ENCODE results near the gene FBN2.
A peak's percentile ranks its signal among the peaks of the same experiment; 100 is the strongest.

The FBN2 gene

GRCh38 chr5:128414469-128414868 lies 123.6 kb downstream of the FBN2 start:
- H2AFZ ChIP-seq (ENCODE audit: low read length) = no peak overlapping the region
- no peak overlapping the region for H4K8ac ChIP-seq (ENCODE audit: low read depth, low read length)
- no peaks in the 10 kb centered on the region for H3K79me1 ChIP-seq (ENCODE audit: low read depth, low read length)
- no peak overlapping the region for H3K4me2 ChIP-seq (ENCODE audit: insufficient read depth, low read length, poor library complexity, severe bottlenecking)
- no peak overlapping the region for H2BK15ac ChIP-seq (ENCODE audit: low read length)
- H2BK120ac ChIP-seq (ENCODE audit: low read depth, low read length) = no peak overlapping the region
- no peak overlapping the region for H2BK12ac ChIP-seq (ENCODE audit: low read length)
- no peak overlapping the region for H2BK5ac ChIP-seq (ENCODE audit: low read length)
- peaks cover 0 to 7% of the 10 kb centered on the region in 2 donors for H3K4me1 ChIP-seq (ENCODE audit: control insufficient read depth in 2 of 2, insufficient read depth in 1 of 2, low read depth in 1 of 2, low read length in 2 of 2)
- H3K9ac ChIP-seq (ENCODE audit: low read depth, low read length, poor library complexity) = no peak overlapping the region
- H3K4me3 ChIP-seq (ENCODE audit: low read length in 2 of 2) = no peak overlapping the region
- peaks cover 0 to 10% of the 10 kb centered on the region in 2 donors for H3K9me3 ChIP-seq (replicated peaks in 1 of 2; ENCODE audit: control insufficient read depth in 2 of 2, insufficient read depth in 1 of 2, low read depth in 1 of 2, low read length in 2 of 2)
- peaks cover 0 to 7% of the 10 kb centered on the region in 2 donors for H3K36me3 ChIP-seq (replicated peaks in 1 of 2; ENCODE audit: control insufficient read depth in 2 of 2, insufficient read depth in 2 of 2, low read length in 2 of 2)
- no peak overlapping the region for H3K18ac ChIP-seq (ENCODE audit: low read length)
- no peak for DNase-seq (ENCODE audit: low spot score)
- no peak overlapping the region for H3K14ac ChIP-seq (ENCODE audit: low read length)
- H3K27ac ChIP-seq (replicated peaks; ENCODE audit: low read length) = no peak overlapping the region
- H4K91ac ChIP-seq (ENCODE audit: low read depth, low read length, poor library complexity) = no peak overlapping the region
- H3K27me3 ChIP-seq (ENCODE audit: control insufficient read depth in 3 of 3, insufficient read depth in 3 of 3, low read depth in 1 of 3, low read length in 3 of 3) = no peaks in the 10 kb centered on the region
- no peak overlapping the region for H3K23ac ChIP-seq (ENCODE audit: low read depth, low read length, poor library complexity)
- H3K4ac ChIP-seq (ENCODE audit: low read length) = no peak overlapping the region
- H2AK5ac ChIP-seq (ENCODE audit: low read depth, low read length) = no peak overlapping the region

DNA sequence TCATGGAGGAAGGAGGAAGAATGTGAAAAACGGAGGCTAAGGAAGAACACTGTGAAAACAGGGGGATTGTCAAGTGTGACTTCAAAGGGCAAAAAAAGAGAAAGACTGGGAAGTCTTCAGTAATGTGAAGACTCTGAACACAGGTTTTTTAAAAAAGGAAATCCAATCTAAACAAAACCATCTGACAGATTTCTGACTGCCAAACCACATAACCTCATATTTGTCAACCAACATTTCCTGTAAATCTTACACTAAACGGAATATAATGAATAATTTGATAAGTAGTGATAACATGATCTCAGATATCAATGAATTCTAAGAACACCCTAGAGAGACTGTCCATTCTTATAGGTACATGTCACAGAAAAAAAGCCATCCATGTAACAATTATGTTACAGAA lies 124.7 kb downstream of the FBN2 start:
- no peak overlapping the region for H2AK5ac ChIP-seq (ENCODE audit: low read depth, low read length)
- no peaks in the 10 kb centered on the region for H3K27me3 ChIP-seq (ENCODE audit: control insufficient read depth in 3 of 3, insufficient read depth in 3 of 3, low read depth in 1 of 3, low read length in 3 of 3)
- no peak overlapping the region for H2BK5ac ChIP-seq (ENCODE audit: low read length)
- no peak overlapping the region for H4K91ac ChIP-seq (ENCODE audit: low read depth, low read length, poor library complexity)
- H2AFZ ChIP-seq (ENCODE audit: low read length) = no peak overlapping the region
- H3K18ac ChIP-seq (ENCODE audit: low read length) = no peak overlapping the region
- H3K23ac ChIP-seq (ENCODE audit: low read depth, low read length, poor library complexity) = no peak overlapping the region
- no peak overlapping the region for H3K14ac ChIP-seq (ENCODE audit: low read length)
- no peak overlapping the region for H3K9ac ChIP-seq (ENCODE audit: low read depth, low read length, poor library complexity)
- no CpG with 5 or more reads among the region's 2 CpGs for WGBS, 2 donors (ENCODE audit: extremely low coverage in 2 of 2, insufficient read length in 2 of 2, insufficient replicate concordance in 1 of 2)
- no peak overlapping the region for H3K27ac ChIP-seq (replicated peaks; ENCODE audit: low read length)
- H3K79me1 ChIP-seq (ENCODE audit: low read depth, low read length) = no peaks in the 10 kb centered on the region
- no peak overlapping the region for H2BK120ac ChIP-seq (ENCODE audit: low read depth, low read length)
- H3K9me3 ChIP-seq (replicated peaks in 1 of 2; ENCODE audit: control insufficient read depth in 2 of 2, insufficient read depth in 1 of 2, low read depth in 1 of 2, low read length in 2 of 2) = peaks cover 0 to 10% of the 10 kb centered on the region in 2 donors
- H3K4ac ChIP-seq (ENCODE audit: low read length) = no peak overlapping the region
- H3K4me1 ChIP-seq (ENCODE audit: control insufficient read depth in 2 of 2, insufficient read depth in 1 of 2, low read depth in 1 of 2, low read length in 2 of 2) = peaks cover 0 to 9% of the 10 kb centered on the region in 2 donors
- DNase-seq (ENCODE audit: low spot score) = no peak
- no peak overlapping the region for H3K4me2 ChIP-seq (ENCODE audit: insufficient read depth, low read length, poor library complexity, severe bottlenecking)
- H2BK15ac ChIP-seq (ENCODE audit: low read length) = no peak overlapping the region
- H3K36me3 ChIP-seq (replicated peaks in 1 of 2; ENCODE audit: control insufficient read depth in 2 of 2, insufficient read depth in 2 of 2, low read length in 2 of 2) = peaks cover 0 to 12% of the 10 kb centered on the region in 2 donors
- no peak overlapping the region for H2BK12ac ChIP-seq (ENCODE audit: low read length)
- no peak overlapping the region for H4K8ac ChIP-seq (ENCODE audit: low read depth, low read length)
- no peak overlapping the region for H3K4me3 ChIP-seq (ENCODE audit: low read length in 2 of 2)

DNA sequence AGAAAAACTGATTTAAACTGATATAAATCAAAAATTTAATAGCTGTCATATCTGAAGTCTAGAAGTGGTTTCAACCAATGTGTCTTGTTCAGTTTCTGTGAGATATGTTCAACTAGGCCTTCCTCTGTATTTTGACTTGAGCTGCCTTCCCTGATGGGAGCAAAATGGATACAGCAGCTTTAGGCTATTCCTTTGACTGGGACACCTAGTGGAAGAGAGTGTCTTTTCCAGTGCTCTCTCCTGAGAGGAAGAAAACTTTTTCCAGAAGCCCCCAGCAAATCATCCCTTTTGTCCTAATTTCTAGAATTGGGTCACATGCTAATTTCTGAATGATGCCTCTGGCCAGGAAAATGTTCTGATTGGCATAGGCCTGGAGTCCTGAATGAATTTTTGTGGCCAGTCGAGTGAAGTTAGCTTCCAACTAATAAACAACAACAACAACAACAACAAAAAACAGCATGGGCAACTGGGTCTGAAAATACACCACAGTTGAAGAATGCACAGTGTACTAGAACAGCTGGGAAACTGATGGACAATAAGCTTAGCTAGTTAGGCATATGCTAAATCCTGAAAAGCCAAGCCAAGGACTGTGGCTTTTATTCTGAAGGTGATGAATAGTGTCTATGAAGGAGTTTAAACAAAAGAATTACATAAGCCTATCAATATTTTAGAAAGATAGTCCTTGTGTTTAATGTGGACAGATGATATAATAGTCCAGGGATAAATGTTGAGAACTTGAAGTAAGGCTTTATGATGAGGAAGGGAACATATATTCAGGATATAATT lies 125.7 kb downstream of the FBN2 start:
- H3K9me3 ChIP-seq (replicated peaks in 1 of 2; ENCODE audit: control insufficient read depth in 2 of 2, insufficient read depth in 1 of 2, low read depth in 1 of 2, low read length in 2 of 2) = peaks cover 0 to 10% of the 10 kb centered on the region in 2 donors
- no peak overlapping the region for H3K4ac ChIP-seq (ENCODE audit: low read length)
- no peak overlapping the region for H2BK120ac ChIP-seq (ENCODE audit: low read depth, low read length)
- no peak overlapping the region for H4K91ac ChIP-seq (ENCODE audit: low read depth, low read length, poor library complexity)
- no peak overlapping the region for H3K4me2 ChIP-seq (ENCODE audit: insufficient read depth, low read length, poor library complexity, severe bottlenecking)
- no peak overlapping the region for H2AFZ ChIP-seq (ENCODE audit: low read length)
- no CpG with 5 or more reads among the region's 1 CpG for WGBS, 2 donors (ENCODE audit: extremely low coverage in 2 of 2, insufficient read length in 2 of 2, insufficient replicate concordance in 1 of 2)
- H3K4me1 ChIP-seq (ENCODE audit: control insufficient read depth in 2 of 2, insufficient read depth in 1 of 2, low read depth in 1 of 2, low read length in 2 of 2) = peaks cover 0 to 11% of the 10 kb centered on the region in 2 donors
- H3K4me3 ChIP-seq (ENCODE audit: low read length in 2 of 2) = no peak overlapping the region
- no peak overlapping the region for H2BK12ac ChIP-seq (ENCODE audit: low read length)
- no peaks in the 10 kb centered on the region for H3K79me1 ChIP-seq (ENCODE audit: low read depth, low read length)
- no peaks in the 10 kb centered on the region for H3K27me3 ChIP-seq (ENCODE audit: control insufficient read depth in 3 of 3, insufficient read depth in 3 of 3, low read depth in 1 of 3, low read length in 3 of 3)
- no peak overlapping the region for H3K9ac ChIP-seq (ENCODE audit: low read depth, low read length, poor library complexity)
- H3K36me3 ChIP-seq (replicated peaks in 1 of 2; ENCODE audit: control insufficient read depth in 2 of 2, insufficient read depth in 2 of 2, low read length in 2 of 2) = peaks cover 0 to 22% of the 10 kb centered on the region in 2 donors
- no peak overlapping the region for H4K8ac ChIP-seq (ENCODE audit: low read depth, low read length)
- H3K23ac ChIP-seq (ENCODE audit: low read depth, low read length, poor library complexity) = no peak overlapping the region
- H3K27ac ChIP-seq (replicated peaks; ENCODE audit: low read length) = no peak overlapping the region
- H3K14ac ChIP-seq (ENCODE audit: low read length) = no peak overlapping the region
- no peak overlapping the region for H3K18ac ChIP-seq (ENCODE audit: low read length)
- no peak overlapping the region for H2BK15ac ChIP-seq (ENCODE audit: low read length)
- no peak overlapping the region for H2AK5ac ChIP-seq (ENCODE audit: low read depth, low read length)
- H2BK5ac ChIP-seq (ENCODE audit: low read length) = no peak overlapping the region
- no peak for DNase-seq (ENCODE audit: low spot score)

GRCh38 chr5:128409166-128409800 lies 128.8 kb downstream of the FBN2 start:
- Histone ChIP-seq H2AK5ac (ENCODE audit: low read depth, low read length) (no peak overlapping the region), H3K4me1 (ENCODE audit: control insufficient read depth in 2 of 2, insufficient read depth in 1 of 2, low read depth in 1 of 2, low read length in 2 of 2) (peaks cover 3 to 21% of the 10 kb centered on the region in 2 donors), H3K27ac (replicated peaks; ENCODE audit: low read length) (peak overlapping the region; percentile 33), H3K4ac (ENCODE audit: low read length) (no peak overlapping the region), H3K9me3 (replicated peaks in 1 of 2; ENCODE audit: control insufficient read depth in 2 of 2, insufficient read depth in 1 of 2, low read depth in 1 of 2, low read length in 2 of 2) (peaks cover 0 to 5% of the 10 kb centered on the region in 2 donors), H4K8ac (ENCODE audit: low read depth, low read length) (no peak overlapping the region), H2AFZ (ENCODE audit: low read length) (no peak overlapping the region), H3K9ac (ENCODE audit: low read depth, low read length, poor library complexity) (no peak overlapping the region), H3K79me1 (ENCODE audit: low read depth, low read length) (no peaks in the 10 kb centered on the region), H3K36me3 (replicated peaks in 1 of 2; ENCODE audit: control insufficient read depth in 2 of 2, insufficient read depth in 2 of 2, low read length in 2 of 2) (peaks cover 1 to 50% of the 10 kb centered on the region in 2 donors), H2BK5ac (ENCODE audit: low read length) (no peak overlapping the region), H3K18ac (ENCODE audit: low read length) (no peak overlapping the region), H3K14ac (ENCODE audit: low read length) (no peak overlapping the region), H2BK12ac (ENCODE audit: low read length) (no peak overlapping the region), H3K4me2 (ENCODE audit: insufficient read depth, low read length, poor library complexity, severe bottlenecking) (no peak overlapping the region), H3K4me3 (ENCODE audit: low read length in 2 of 2) (no peak overlapping the region), H2BK120ac (ENCODE audit: low read depth, low read length) (no peak overlapping the region), H3K23ac (ENCODE audit: low read depth, low read length, poor library complexity) (no peak overlapping the region), H2BK15ac (ENCODE audit: low read length) (no peak overlapping the region), H4K91ac (ENCODE audit: low read depth, low read length, poor library complexity) (no peak overlapping the region), H3K27me3 (ENCODE audit: control insufficient read depth in 3 of 3, insufficient read depth in 3 of 3, low read depth in 1 of 3, low read length in 3 of 3) (no peaks in the 10 kb centered on the region)
- no peak for DNase-seq (ENCODE audit: low spot score)

All from neuronal stem cell (in vitro differentiated cells).